Cardiac fibroblast (primary cell): ENCODE data around the gene IGSF9.

Experiments used
- DNase-seq, 2 donors: peaks; one replicate each; pipeline versions ENCODE4 v3.0.0 to v3.0.0-alpha.2; 2010; ENCODE audit warnings: low read depth in 2 of 2
- H3K4me3 ChIP-seq, 2 donors: replicated peaks in 1 of 2; 1 replicate in 1 of 2; 2 replicates in 1 of 2; pipeline ENCODE4 v1.5.1; 2011; ENCODE audit warnings: low read depth in 2 of 2, low read length in 2 of 2, mild to moderate bottlenecking in 2 of 2, moderate library complexity in 1 of 2
- TF ChIP-seq, protein P1 (sequence below): IDR thresholded peaks from one replicate; pipeline ENCODE4 v1.5.1; 2011; ENCODE audit warnings: low read depth, mild to moderate bottlenecking, low read length, inconsistent platforms

IGSF9 gene

GRCh38 chr1:159981351-159982055, 36.1 kb upstream of the IGSF9 start:
- DNase-seq = no peak
- TF ChIP-seq, protein P1, sequence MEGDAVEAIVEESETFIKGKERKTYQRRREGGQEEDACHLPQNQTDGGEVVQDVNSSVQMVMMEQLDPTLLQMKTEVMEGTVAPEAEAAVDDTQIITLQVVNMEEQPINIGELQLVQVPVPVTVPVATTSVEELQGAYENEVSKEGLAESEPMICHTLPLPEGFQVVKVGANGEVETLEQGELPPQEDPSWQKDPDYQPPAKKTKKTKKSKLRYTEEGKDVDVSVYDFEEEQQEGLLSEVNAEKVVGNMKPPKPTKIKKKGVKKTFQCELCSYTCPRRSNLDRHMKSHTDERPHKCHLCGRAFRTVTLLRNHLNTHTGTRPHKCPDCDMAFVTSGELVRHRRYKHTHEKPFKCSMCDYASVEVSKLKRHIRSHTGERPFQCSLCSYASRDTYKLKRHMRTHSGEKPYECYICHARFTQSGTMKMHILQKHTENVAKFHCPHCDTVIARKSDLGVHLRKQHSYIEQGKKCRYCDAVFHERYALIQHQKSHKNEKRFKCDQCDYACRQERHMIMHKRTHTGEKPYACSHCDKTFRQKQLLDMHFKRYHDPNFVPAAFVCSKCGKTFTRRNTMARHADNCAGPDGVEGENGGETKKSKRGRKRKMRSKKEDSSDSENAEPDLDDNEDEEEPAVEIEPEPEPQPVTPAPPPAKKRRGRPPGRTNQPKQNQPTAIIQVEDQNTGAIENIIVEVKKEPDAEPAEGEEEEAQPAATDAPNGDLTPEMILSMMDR = no peak
- no peak overlapping the region for H3K4me3 ChIP-seq

- no peak for DNase-seq
- H3K4me3 ChIP-seq = no peak overlapping the region
- TF ChIP-seq, protein P1 = no peak
These were observed 35.4 kb upstream of the IGSF9 start for GRCh38 chr1:159980786-159981185.

GRCh38 chr1:159980076-159980475, 34.7 kb upstream of the IGSF9 start:
- no peak for DNase-seq

DNA sequence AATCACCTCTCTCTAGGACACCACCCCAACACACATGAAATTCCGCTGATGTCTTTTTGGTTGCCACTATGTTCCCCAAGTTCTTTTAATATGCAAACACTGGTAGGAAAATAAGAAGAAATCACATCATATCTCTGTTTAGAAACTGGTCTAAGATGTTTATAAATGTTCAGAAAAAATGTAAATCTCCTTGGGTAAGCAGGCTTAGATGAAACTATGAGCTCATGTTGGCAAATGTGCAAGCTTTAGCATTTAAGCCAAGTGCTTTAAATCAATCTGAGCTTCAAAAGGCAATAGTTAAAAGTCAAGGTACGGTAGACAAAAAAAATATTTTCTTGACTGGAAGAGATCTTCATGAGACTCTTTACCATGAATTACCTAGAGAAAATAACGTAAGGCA, 33.8 kb upstream of the IGSF9 start:
- TF ChIP-seq, protein P1 = no peak
- no peak overlapping the region for H3K4me3 ChIP-seq
- no peak for DNase-seq

More at GRCh38 chr1:159980076-159980475, 34.7 kb upstream of the IGSF9 start:
- TF ChIP-seq, protein P1 = no peak
- H3K4me3 ChIP-seq = no peak overlapping the region

DNA sequence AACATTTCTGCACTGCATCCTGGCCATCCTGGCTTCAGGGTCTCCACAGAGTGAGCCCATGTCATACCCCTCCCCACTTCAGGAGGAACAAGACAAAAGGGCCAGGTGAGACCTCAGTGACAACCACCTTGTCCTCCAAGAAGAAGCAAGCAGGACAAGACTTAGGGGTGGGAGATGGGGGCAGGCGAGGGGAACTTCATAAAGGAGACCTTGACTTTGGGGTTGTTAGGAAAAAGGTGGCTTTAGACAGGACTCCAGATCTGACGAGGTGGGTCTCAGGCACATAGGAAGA, 32.6 kb upstream of the IGSF9 start:
- H3K4me3 ChIP-seq = no peak overlapping the region
- TF ChIP-seq, protein P1 = no peak

DNA sequence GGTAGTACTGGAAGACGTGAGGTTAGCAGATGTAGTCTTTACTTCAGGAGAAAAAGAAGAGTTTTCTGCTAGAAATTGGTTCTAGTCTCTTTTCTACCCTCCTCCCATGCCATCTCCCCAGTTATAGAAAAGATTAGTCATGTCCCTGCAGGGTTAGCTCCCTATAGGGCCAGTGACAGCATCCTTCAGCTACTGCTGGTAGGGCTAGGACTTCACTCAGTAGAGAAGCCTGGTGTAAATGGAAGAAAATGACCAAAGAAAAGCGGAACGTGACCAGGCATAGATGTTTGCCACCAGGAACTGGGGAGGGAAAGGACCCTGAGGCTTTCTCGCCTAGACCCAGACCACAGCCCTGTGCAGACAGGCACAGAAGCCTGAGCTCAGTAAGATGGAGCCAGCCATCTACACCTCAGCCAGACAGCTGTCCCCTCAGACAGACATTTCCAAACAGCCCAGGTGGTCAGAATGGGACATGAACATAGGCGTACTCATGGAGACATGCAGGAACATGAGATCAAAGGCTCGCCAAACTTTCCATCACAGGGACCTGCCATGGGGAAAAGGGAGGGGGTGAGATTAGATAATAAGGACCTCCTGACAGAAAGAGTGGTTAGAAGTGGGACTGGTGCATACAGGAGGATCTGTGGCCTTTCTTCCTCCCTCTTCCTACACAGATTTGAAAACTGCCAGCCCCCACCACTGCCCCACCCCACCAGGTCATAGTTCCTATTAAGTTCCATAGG, 32.1 kb upstream of the IGSF9 start:
- no peak overlapping the region for H3K4me3 ChIP-seq
- DNase-seq = no peak
- TF ChIP-seq, protein P1 = no peak

More for the DNA sequence above, 32.6 kb upstream of the IGSF9 start:
- no peak for DNase-seq
